Endometrial microvascular endothelial cells (primary cell): Measurements from ENCODE around the gene ATP5MC3. TPM values are rescaled to one million over a fixed set of nuclear protein-coding genes. Genes with fewer than 3 reads are reported as not detected.

Source experiments
- in situ Hi-C: cut with HindIII; loops from 2 replicates; pipeline ENCODE4 v1.10.0; 2017; ENCODE audit warnings: low sequenced_read_pairs, low pct_unique_long_range_greater_than_20kb; ENCODE audit errors: inconsistent ontology term
- total RNA-seq: library from RNA; depleted of rRNA; stranded (reverse); fragments of >200 nt; gene quantifications from one replicate; pipeline ENCODE4 v1.2.3, GENCODE V29; 2015; ENCODE audit errors: inconsistent ontology term

Gene ATP5MC3
- total RNA-seq, 1 donor from 2014 or later: 166 TPM

GRCh38 chr2:175170659-175171304, 10.7 kb downstream of the ATP5MC3 start:
- in situ Hi-C loops: no loop called here

- in situ Hi-C loops: no loop called here
These were observed 12.3 kb downstream of the ATP5MC3 start for GRCh38 chr2:175169191-175169590.

- in situ Hi-C loops: no loop called here
These were observed 13.0 kb downstream of the ATP5MC3 start for GRCh38 chr2:175168564-175168945.

- in situ Hi-C loops: no loop called here
These were observed 13.5 kb downstream of the ATP5MC3 start, which contains the start of gene ATF2 for GRCh38 chr2:175167792-175168563. Gene ATF2 (minus strand): TSS chr2:175168203. CDS start chr2:175136443, 31,760 bp downstream.

GRCh38 chr2:175167076-175167791, 14.3 kb downstream of the ATP5MC3 start:
- in situ Hi-C loops: no loop called here

- in situ Hi-C loops: no loop called here
These were observed 15.2 kb downstream of the ATP5MC3 start for GRCh38 chr2:175166216-175166824.

GRCh38 chr2:175164235-175164634, 17.3 kb downstream of the ATP5MC3 start:
- in situ Hi-C loops: no loop called here

- in situ Hi-C loops: no loop called here
These were observed 22.6 kb downstream of the ATP5MC3 start for GRCh38 chr2:175158894-175159293.

- in situ Hi-C loops: no loop called here
These were observed 25.0 kb downstream of the ATP5MC3 start for GRCh38 chr2:175156534-175156933.

GRCh38 chr2:175154661-175155082, 26.8 kb downstream of the ATP5MC3 start:
- in situ Hi-C loops: no loop called here

- in situ Hi-C loops: no loop called here
These were observed 29.3 kb downstream of the ATP5MC3 start for GRCh38 chr2:175152242-175152641.

- in situ Hi-C loops: no loop called here
These were observed 29.7 kb downstream of the ATP5MC3 start for GRCh38 chr2:175151791-175152190.

- in situ Hi-C loops: no loop called here
These were observed 34.3 kb downstream of the ATP5MC3 start for GRCh38 chr2:175147186-175147585.

GRCh38 chr2:175143678-175144077, 37.8 kb downstream of the ATP5MC3 start:
- in situ Hi-C loops: no loop called here

GRCh38 chr2:175143191-175143590, 38.3 kb downstream of the ATP5MC3 start:
- in situ Hi-C loops: no loop called here

- in situ Hi-C loops: no loop called here
These were observed 41.2 kb downstream of the ATP5MC3 start for GRCh38 chr2:175140332-175140731.

GRCh38 chr2:175137793-175138192, 43.7 kb downstream of the ATP5MC3 start:
- in situ Hi-C loops: no loop called here

- in situ Hi-C loops: no loop called here
These were observed 44.9 kb downstream of the ATP5MC3 start for GRCh38 chr2:175136334-175137215.
